GM10266 (cell line): ENCODE results near the gene BICD1.

Source experiments
- DNase-seq: peaks from one replicate; pipeline ENCODE4 v3.0.0; 2012; ENCODE audit errors: extremely low spot score
- CTCF ChIP-seq: IDR thresholded peaks from 2 replicates; pipeline ENCODE4 v1.5.1; 2012; ENCODE audit warnings: mild to moderate bottlenecking, low read depth; ENCODE audit not compliant: control insufficient read depth, insufficient read depth; ENCODE audit errors: missing control alignments

Gene BICD1

GRCh38 chr12:32110417-32110816 lies 3.8 kb downstream of the BICD1 start:
- TF ChIP-seq CTCF, result no peak
- no peak for DNase-seq

- TF ChIP-seq CTCF, result no peak
Measured at GRCh38 chr12:32110942-32111341, 4.3 kb downstream of the BICD1 start.

GRCh38 chr12:32115404-32116104 lies 8.9 kb downstream of the BICD1 start:
- TF ChIP-seq CTCF, result no peak
- DNase-seq, result no peak

More at GRCh38 chr12:32110942-32111341, 4.3 kb downstream of the BICD1 start:
- no peak for DNase-seq

GRCh38 chr12:32116897-32117296 lies 10.2 kb downstream of the BICD1 start:
- no peak for DNase-seq
- no peak for TF ChIP-seq CTCF

GRCh38 chr12:32117316-32117715 lies 10.7 kb downstream of the BICD1 start:
- no peak for DNase-seq
- TF ChIP-seq CTCF, result no peak

GRCh38 chr12:32118806-32119205 lies 12.2 kb downstream of the BICD1 start:
- no peak for TF ChIP-seq CTCF
- no peak for DNase-seq

GRCh38 chr12:32120419-32120818 lies 13.8 kb downstream of the BICD1 start:
- no peak for TF ChIP-seq CTCF
- peak; percentile 42 for DNase-seq
